Activated T-cell treated with anti-CD3 and anti-CD28 coated beads for 4 hours (primary cell): ENCODE results near the gene KRTAP9-4.
"Not testable (repeated sequence)": the region's sequence is repeated elsewhere in the genome, so short reads cannot be mapped to it uniquely, and the experiment has no call there.

Experiments used
- DNase-seq: peaks from one replicate; pipeline ENCODE4 v3.0.0-alpha.2; 2020

The KRTAP9-4 gene

DNA sequence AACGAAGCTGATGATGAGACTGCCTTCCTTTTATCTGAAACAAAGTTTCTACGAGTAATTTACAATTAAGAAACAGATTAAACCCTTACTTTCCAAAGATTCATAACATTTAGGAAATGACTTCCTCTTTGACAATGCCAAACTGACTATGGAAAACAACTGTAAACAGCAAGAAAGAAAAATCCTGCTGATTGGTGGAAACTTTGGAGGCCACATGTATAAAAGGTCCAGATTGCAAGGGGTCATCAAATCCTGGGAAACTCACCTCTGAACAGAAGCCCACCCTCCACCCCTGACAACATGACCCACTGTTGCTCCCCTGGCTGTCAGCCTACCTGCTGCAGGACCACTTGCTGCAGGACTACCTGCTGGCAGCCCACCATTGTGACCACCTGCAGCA, 15.6 kb downstream of the KRTAP9-4 start, which contains the start of gene KRTAP9-6:
Gene KRTAP9-6, plus strand, starts transcription at position 301 of the 400 bp plus-strand sequence. Its CDS starts 0 bp downstream, at position 301.
- DNase-seq = no peak

- DNase-seq = no peak
Measured at GRCh38 chr17:41267711-41268110, 18.2 kb downstream of the KRTAP9-4 start.

- not testable (repeated sequence) for DNase-seq
Measured at GRCh38 chr17:41271323-41271722, 21.8 kb downstream of the KRTAP9-4 start.

DNA sequence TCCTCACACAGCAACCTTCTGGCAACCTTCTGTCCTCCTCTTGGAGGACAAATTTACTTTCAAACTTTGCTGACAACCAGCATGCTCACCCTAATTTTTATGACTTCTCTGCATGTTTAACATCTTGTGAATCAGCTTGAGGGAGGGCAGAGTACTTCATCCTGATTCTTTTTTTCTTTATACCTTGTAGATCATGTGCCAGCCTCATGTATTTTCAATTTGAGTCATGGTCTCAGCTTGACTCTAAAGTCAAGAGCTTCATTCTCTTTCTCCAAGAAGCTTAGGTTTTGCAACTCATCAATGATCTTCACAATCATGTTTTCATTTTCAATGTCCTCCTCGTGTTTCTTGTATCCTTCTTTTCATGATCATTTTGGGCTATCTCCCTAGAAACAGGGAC, 22.4 kb downstream of the KRTAP9-4 start:
- no peak for DNase-seq

DNA sequence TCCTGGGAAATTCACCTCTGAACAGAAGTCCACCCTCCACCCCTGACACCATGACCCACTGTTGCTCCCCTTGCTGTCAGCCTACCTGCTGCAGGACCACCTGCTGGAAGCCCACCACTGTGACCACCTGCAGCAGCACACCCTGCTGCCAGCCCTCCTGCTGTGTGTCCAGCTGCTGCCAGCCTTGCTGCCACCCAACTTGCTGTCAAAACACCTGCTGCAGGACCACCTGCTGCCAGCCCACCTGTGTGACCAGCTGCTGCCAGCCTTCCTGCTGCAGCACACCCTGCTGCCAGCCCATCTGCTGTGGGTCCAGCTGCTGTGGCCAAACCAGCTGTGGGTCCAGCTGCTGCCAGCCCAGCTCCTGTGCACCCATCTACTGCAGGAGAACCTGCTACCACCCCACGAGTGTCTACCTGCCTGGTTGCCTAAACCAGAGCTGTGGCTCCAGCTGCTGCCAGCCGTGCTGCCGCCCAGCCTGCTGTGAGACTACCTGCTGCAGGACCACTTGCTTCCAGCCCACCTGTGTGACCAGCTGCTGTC, 26.2 kb downstream of the KRTAP9-4 start, which contains the start of gene KRTAP9-7:
Gene KRTAP9-7, plus strand, starts transcription at position 51 of the 543 bp plus-strand sequence. Its CDS starts 0 bp downstream, at position 51.
- not testable (repeated sequence) for DNase-seq

- DNase-seq = no peak
Measured at GRCh38 chr17:41278176-41278955, 28.9 kb downstream of the KRTAP9-4 start.

GRCh38 chr17:41284043-41284442, 34.6 kb downstream of the KRTAP9-4 start:
- DNase-seq = no peak

DNA sequence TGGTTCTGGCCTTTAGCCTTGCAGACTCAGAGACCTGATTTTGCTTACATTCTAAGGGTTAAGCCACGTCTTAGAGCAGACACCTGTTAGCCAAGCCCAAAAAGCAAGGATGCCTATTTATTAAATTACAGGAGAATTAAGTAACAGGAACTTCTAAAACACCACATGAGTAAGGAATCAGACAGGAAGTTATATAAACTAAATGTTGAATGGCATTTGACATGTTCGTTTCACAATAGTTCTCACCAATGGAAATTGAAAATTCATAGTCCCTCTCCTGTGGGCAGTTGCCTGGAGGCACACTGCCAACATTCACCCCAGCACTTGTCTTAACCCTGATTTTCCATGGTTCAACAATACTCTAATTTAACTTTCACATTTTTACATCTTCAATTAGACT, 35.1 kb downstream of the KRTAP9-4 start:
- DNase-seq = no peak

GRCh38 chr17:41287050-41287449, 37.6 kb downstream of the KRTAP9-4 start:
- DNase-seq = no peak

DNA sequence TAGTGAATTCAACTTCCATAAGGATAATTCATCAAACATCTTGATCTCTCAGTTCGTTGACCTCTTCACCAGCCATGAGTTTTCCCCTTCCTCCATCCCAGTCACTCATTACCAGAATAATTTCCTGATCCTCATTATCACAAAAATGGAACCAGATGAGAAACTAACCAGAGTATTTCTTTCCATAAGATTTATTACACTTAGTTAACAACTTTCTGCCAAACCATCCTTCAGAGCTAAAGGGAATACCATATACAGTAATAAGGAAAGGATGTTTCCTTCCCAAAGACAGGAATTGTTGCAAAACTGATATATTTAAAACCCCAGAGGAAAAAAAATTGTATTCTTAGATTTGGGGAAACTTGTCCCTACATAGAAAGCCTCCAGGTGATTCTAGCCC, 44.5 kb downstream of the KRTAP9-4 start:
- DNase-seq = no peak

DNA sequence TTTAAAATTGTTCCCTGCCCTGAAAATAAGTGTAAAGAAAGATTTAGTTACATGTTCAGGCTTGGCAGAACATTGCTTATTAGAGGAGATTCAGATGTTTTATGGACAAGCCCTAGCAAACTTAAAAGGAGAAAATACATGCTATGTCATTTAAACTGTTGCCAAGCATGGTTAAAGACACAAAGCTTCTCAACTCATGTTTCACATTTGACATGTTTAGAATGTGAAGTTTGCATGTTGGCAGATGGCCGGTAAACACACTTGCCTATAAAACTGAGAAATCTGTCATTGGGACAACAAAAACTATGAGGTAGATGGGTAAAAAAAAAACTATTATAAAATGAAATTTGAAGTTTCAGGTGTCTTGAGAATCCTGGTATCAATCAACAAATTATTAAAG, 47.4 kb downstream of the KRTAP9-4 start:
- DNase-seq = no peak

GRCh38 chr17:41298458-41299135, 49.1 kb downstream of the KRTAP9-4 start:
- no peak for DNase-seq
